Measurements from ENCODE around the gene TMC4. TPM values are rescaled to one million over a fixed set of nuclear protein-coding genes. Genes with fewer than 3 reads are reported as not detected.
"Not testable (repeated sequence)": the region's sequence is repeated elsewhere in the genome, so short reads cannot be mapped to it uniquely, and the experiment has no call there.

TMC4 gene
- total RNA-seq, 4 donors from 2014 or later: 0.87 to 1.6 TPM; not detected in 2

DNA sequence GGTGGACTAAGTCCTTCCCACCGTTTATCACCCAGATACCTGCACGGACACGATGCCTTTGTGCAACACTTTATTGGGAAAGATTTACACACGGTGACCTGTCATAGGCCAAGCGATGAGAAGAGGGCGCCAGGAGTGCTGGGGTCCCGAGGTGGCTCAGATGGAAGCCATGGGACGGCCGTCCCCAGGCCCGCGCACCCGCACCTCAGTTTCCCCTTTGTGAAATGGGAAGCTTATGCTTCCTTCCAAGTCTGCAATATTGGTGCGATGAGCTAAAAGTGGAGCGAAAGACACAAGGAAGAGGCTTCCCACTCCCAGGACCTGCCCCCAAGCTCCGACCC, 369 bp upstream of the TMC4 start:
- no peak for TF ChIP-seq POLR2A (IDR thresholded peaks at IDR 0.05)
- TF ChIP-seq, protein P1, sequence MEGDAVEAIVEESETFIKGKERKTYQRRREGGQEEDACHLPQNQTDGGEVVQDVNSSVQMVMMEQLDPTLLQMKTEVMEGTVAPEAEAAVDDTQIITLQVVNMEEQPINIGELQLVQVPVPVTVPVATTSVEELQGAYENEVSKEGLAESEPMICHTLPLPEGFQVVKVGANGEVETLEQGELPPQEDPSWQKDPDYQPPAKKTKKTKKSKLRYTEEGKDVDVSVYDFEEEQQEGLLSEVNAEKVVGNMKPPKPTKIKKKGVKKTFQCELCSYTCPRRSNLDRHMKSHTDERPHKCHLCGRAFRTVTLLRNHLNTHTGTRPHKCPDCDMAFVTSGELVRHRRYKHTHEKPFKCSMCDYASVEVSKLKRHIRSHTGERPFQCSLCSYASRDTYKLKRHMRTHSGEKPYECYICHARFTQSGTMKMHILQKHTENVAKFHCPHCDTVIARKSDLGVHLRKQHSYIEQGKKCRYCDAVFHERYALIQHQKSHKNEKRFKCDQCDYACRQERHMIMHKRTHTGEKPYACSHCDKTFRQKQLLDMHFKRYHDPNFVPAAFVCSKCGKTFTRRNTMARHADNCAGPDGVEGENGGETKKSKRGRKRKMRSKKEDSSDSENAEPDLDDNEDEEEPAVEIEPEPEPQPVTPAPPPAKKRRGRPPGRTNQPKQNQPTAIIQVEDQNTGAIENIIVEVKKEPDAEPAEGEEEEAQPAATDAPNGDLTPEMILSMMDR (IDR thresholded peaks at IDR 0.05 in 4 of 5, conservative IDR thresholded peaks at IDR 0.05 in 1 of 5): no peak
- ATAC-seq (no peak), DNase-seq (no peak)
- in situ Hi-C loops (cut with MboI; ENCODE audit: low sequenced_read_pairs in 4 of 4): no loop called here
- Histone ChIP-seq H3K27ac (peak overlapping the region in 1 of 4 donors; percentile 62), H3K27me3 (peaks cover 4 to 18% (median 11%) of the 10 kb centered on the region in 3 donors), H3K36me3 (no peaks in the 10 kb centered on the region), H3K4me3 (no peak overlapping the region), H3K9me3 (no peaks in the 10 kb centered on the region), H3K4me1 (peaks cover 0 to 2% of the 10 kb centered on the region in 2 donors)
- intact Hi-C loops (cut with DNase I; ENCODE audit: low total_unique reads): no loop called here

DNA sequence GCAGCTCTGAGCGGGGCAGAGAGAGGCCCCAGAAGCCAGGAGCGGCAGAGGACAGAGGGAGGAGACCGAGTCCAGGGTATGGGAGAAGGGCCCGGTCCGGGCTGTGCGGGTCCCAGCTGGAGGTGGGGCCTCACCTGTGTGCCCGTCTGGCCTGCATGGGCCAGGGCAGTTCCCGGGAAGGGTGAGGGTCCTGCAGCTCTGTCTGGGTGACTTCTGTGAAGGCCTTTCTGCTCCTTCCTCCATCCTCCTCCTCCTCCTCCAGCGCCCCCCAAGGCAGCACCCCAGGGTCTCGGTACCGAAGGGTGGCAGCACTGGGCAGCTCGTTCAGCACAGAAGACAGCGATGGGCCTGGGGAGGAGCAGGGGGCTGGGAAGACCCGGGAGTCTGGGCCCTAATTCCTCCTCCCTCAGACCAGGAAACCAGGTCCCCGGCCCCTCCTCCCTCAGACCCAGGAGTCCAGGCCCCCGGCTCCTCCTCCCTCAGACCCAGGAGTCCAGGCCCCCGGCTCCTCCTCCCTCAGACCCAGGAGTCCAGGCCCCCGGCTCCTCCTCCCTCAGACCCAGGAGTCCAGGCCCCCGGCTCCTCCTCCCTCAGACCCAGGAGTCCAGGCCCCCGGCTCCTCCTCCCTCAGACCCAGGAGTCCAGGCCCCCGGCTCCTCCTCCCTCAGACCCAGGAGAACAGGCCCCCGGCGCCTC, 1.1 kb downstream of the TMC4 start:
- peak overlapping the region in 3 of 4 donors; percentile 33 to 69 (median 62) for H3K27ac ChIP-seq
- in situ Hi-C loops (cut with MboI; ENCODE audit: low sequenced_read_pairs in 4 of 4); H3K4me3 ChIP-seq; H3K36me3 ChIP-seq; H3K9me3 ChIP-seq; DNase-seq; H3K4me1 ChIP-seq; ATAC-seq; intact Hi-C loops (cut with DNase I; ENCODE audit: low total_unique reads): not testable (repeated sequence)
- H3K27me3 ChIP-seq: peaks cover 4 to 18% (median 11%) of the 10 kb centered on the region in 3 donors

- DNase-seq (no peak), ATAC-seq (no peak)
- intact Hi-C loops (cut with DNase I; ENCODE audit: low total_unique reads): loop anchor here (5.0 to 10.0 kb wide), 2 partner anchors 223 to 296 kb away; partner anchors contain the start of gene LENG9
- no peak for TF ChIP-seq POLR2A (IDR thresholded peaks at IDR 0.05)
- TF ChIP-seq, protein P1 (IDR thresholded peaks at IDR 0.05 in 4 of 5, conservative IDR thresholded peaks at IDR 0.05 in 1 of 5): no peak
- no peak overlapping the region for H3K4me3 ChIP-seq
- H3K27ac ChIP-seq: no peak overlapping the region
- H3K27me3 ChIP-seq: peaks cover 15 to 34% (median 27%) of the 10 kb centered on the region in 3 donors
- peaks cover 0 to 7% of the 10 kb centered on the region in 2 donors for H3K4me1 ChIP-seq
- H3K36me3 ChIP-seq: no peaks in the 10 kb centered on the region
- in situ Hi-C loops (cut with MboI; ENCODE audit: low sequenced_read_pairs in 4 of 4): loop anchor here in 2 of 4 donors (5.0 kb wide), 1 partner anchor 63 kb away; no protein-coding TSS in a partner anchor
- no peaks in the 10 kb centered on the region for H3K9me3 ChIP-seq
Observed at GRCh38 chr19:54169149-54169740, 3.7 kb downstream of the TMC4 start.

- intact Hi-C loops (cut with DNase I; ENCODE audit: low total_unique reads): loop anchor here (1.0 to 10.0 kb wide), 3 partner anchors 63 to 296 kb away; partner anchors contain the start of gene LENG9
- DNase-seq: peak; percentile 65 to 81
Observed at GRCh38 chr19:54168174-54168917, 4.6 kb downstream of the TMC4 start.

More at GRCh38 chr19:54168174-54168917, 4.6 kb downstream of the TMC4 start:
- H3K9me3 ChIP-seq: no peaks in the 10 kb centered on the region
- no peak overlapping the region for H3K27ac ChIP-seq
- peaks cover 20 to 27% (median 23%) of the 10 kb centered on the region in 3 donors for H3K27me3 ChIP-seq
- in situ Hi-C loops (cut with MboI; ENCODE audit: low sequenced_read_pairs in 4 of 4): loop anchor here in 2 of 4 donors (5.0 kb wide), 1 partner anchor 64 kb away; no protein-coding TSS in a partner anchor
- H3K4me3 ChIP-seq: no peak overlapping the region
- no peaks in the 10 kb centered on the region for H3K36me3 ChIP-seq
- H3K4me1 ChIP-seq: peaks cover 0 to 7% of the 10 kb centered on the region in 2 donors
- no peak for TF ChIP-seq POLR2A (IDR thresholded peaks at IDR 0.05)
- TF ChIP-seq, protein P1 (IDR thresholded peaks at IDR 0.05 in 4 of 5, conservative IDR thresholded peaks at IDR 0.05 in 1 of 5): peak; percentile 69 to 88 (median 86)
- peak; percentile 85 to 95 for ATAC-seq

All from gastrocnemius medialis (tissue), 4 donors.